Spleen (tissue), 11 donors: ENCODE data around the gene CDC42BPB. TPM values are rescaled to one million over a fixed set of nuclear protein-coding genes. Genes with fewer than 3 reads are reported as not detected.
A peak's percentile ranks its signal among the peaks of the same experiment; 100 is the strongest.

Source experiments
- DNase-seq: peaks from one replicate; pipeline ENCODE4 v3.0.0-alpha.2; 2020
- H3K27ac ChIP-seq, 8 donors: fragments of 200-600 bp; sonication (generic) in 7 of 8; 1 replicate in 4 of 8; 2 replicates in 4 of 8; pipeline versions ENCODE4 v1.5.0 to v1.8.0; 2016 to 2021; ENCODE audit warnings: inconsistent platforms in 4 of 8, mild to moderate bottlenecking in 4 of 8, moderate library complexity in 1 of 8
- H3K27me3 ChIP-seq, 7 donors: fragments of 200-600 bp; sonication (generic) in 6 of 7; replicated peaks in 1 of 7; 1 replicate in 4 of 7; 2 replicates in 3 of 7; pipeline versions ENCODE4 v1.5.0 to v1.8.0; 2016 to 2021; ENCODE audit warnings: inconsistent platforms in 3 of 7, mild to moderate bottlenecking in 1 of 7
- H3K36me3 ChIP-seq, 6 donors: fragments of 200-600 bp; sonication (generic) in 5 of 6; 1 replicate in 4 of 6; 2 replicates in 2 of 6; pipeline versions ENCODE4 v1.5.0 to v1.8.0; 2016 to 2021; ENCODE audit warnings: inconsistent platforms in 2 of 6
- H3K4me1 ChIP-seq, 6 donors: fragments of 200-600 bp; sonication (generic) in 5 of 6; 1 replicate in 3 of 6; 2 replicates in 3 of 6; pipeline versions ENCODE4 v1.5.0 to v1.8.0; 2016 to 2021; ENCODE audit warnings: inconsistent platforms in 3 of 6
- H3K4me3 ChIP-seq, 8 donors: fragments of 200-600 bp; sonication (generic) in 7 of 8; 1 replicate in 4 of 8; 2 replicates in 4 of 8; pipeline versions ENCODE4 v1.5.0 to v1.8.0; 2016 to 2021; ENCODE audit warnings: inconsistent platforms in 4 of 8, mild to moderate bottlenecking in 4 of 8, moderate library complexity in 2 of 8
- H3K9me3 ChIP-seq, 8 donors: fragments of 200-600 bp; sonication (generic) in 7 of 8; 1 replicate in 4 of 8; 2 replicates in 4 of 8; pipeline versions ENCODE4 v1.5.0 to v1.8.0; 2016 to 2021; ENCODE audit warnings: inconsistent platforms in 4 of 8
- POLR2A ChIP-seq, 3 donors: fragments of 450-650 bp; IDR thresholded peaks; one replicate each; pipeline ENCODE4 v1.5.1; 2017; ENCODE audit warnings: antibody characterized with exemption in 3 of 3, mild to moderate bottlenecking in 1 of 3
- POLR2AphosphoS5 ChIP-seq, 3 donors: sonication (generic); formaldehyde crosslinking; IDR thresholded peaks; one replicate each; pipeline ENCODE4 v1.5.1; 2017; ENCODE audit warnings: antibody characterized with exemption in 3 of 3
- WGBS, 5 donors: extraction: QIAGEN DNeasy Blood & Tissue Kit in 3 of 5; methylation state at CpG; one replicate each; pipeline versions ENCODE4 v1.1.5 to v1.1.7; 2013 to 2018; 5-methylcytosine and 5-hydroxymethylcytosine counted together
- intact Hi-C: fragments of 100-400 bp; cut with DNase I; formaldehyde crosslinking; loops from one replicate; pipeline ENCODE4 v1.15.0; 2023; ENCODE audit warnings: low total_unique reads
- polyA plus RNA-seq, 3 donors: library from polyadenylated mRNA; stranded (reverse); fragments of 200-250 nt; gene quantifications; one replicate each; pipeline ENCODE4 v1.2.1, GENCODE V29; 2013
- total RNA-seq, 7 donors: library from RNA; depleted of rRNA in 3 of 7; stranded (reverse); fragments of >200 nt in 3 of 7; fragmentation: NEBNext Ultra II Directional in 4 of 7; extraction: Animal tissue kit (Norgen Biotek cat#: 25700) in 4 of 7; gene quantifications; one replicate each; pipeline versions ENCODE4 v1.1.0 to v1.2.1, GENCODE V29; 2016 to 2021
- TF ChIP-seq, protein P1 (sequence below), 11 experiments: fragments of 200-600 bp in 7 of 11; fragments of 450-650 bp in 4 of 11; sonication (generic) in 4 of 11; IDR thresholded peaks in 8 of 11; conservative IDR thresholded peaks in 3 of 11; 1 replicate in 7 of 11; 2 replicates in 4 of 11; pipeline versions ENCODE4 v1.4.0 to v1.8.0; 2016 to 2021; ENCODE audit warnings: antibody characterized with exemption in 11 of 11, inconsistent platforms in 4 of 11, mild to moderate bottlenecking in 1 of 11
- donor health status: healthy with polysubstance abuse.
- donor health status: DM: no; HTN: no; CAD: no; lungs with moderate emphysema.
- donor health status: DM: no; HTN: no; CAD: no.
- donor health status: Bipolar disorder and iron deficiency.
- donor health status: healthy.
- donor health status: DM: no; HTN: no; CAD: no.
- donor health status: DM: yes; HTN: yes; CAD: no.

Gene CDC42BPB
- total and polyA plus RNA-seq, 10 donors: 6.4 to 94.5 (median 77.8) TPM

DNA sequence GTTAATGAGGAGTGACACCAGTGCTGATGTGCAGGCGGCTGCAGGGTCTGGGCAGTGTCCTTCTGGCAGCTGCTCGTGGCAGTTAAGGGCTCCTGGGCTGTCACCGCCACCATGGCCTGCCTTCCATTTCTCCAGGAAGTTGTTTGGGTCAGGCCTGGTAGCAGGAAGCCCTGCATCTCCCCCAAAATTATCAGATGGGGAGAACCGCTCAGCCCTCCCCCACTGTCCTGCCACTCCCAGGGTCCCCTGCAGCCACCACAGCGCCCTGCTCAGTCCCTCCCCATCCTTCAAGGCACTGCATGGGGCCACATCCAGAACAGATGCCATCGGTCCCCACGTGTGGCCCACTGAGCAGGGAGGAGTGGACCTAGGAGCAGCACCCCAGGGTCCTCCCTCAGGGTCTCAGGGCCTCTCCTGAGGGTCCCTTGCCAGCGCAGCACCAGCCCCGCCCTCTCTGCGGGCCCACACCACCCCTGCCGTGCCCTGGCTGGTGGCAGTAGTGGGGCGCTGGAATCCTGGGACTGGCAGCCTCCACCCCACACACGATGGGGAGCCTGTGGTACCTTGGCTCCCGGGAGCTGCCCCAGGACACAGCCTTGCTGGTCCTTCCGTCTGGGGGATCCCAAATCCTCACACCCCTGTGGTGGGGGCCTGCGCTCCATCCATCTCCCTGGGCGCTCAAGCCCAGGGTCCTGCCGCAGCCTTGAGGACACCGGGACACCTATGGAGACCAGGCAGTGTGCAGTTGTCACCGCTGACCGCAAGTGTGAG, 145.2 kb downstream of the CDC42BPB start:
- WGBS, 5 donors: 90 to 94% (median 94%) methylated on average over 11 to 21 of the region's 21 CpGs
- Histone ChIP-seq H3K27me3 (no peaks in the 10 kb centered on the region), H3K9me3 (no peaks in the 10 kb centered on the region), H3K36me3 (peaks cover 3 to 65% (median 24%) of the 10 kb centered on the region in 6 donors), H3K4me1 (peaks cover 8 to 46% (median 33%) of the 10 kb centered on the region in 6 donors), H3K4me3 (no peak overlapping the region), H3K27ac (no peak overlapping the region)
- intact Hi-C loops: no loop called here
- peak in 2 of 3 donors; percentile 5 to 52 for TF ChIP-seq POLR2AphosphoS5 (IDR thresholded peaks at IDR 0.05)
- TF ChIP-seq, protein P1, sequence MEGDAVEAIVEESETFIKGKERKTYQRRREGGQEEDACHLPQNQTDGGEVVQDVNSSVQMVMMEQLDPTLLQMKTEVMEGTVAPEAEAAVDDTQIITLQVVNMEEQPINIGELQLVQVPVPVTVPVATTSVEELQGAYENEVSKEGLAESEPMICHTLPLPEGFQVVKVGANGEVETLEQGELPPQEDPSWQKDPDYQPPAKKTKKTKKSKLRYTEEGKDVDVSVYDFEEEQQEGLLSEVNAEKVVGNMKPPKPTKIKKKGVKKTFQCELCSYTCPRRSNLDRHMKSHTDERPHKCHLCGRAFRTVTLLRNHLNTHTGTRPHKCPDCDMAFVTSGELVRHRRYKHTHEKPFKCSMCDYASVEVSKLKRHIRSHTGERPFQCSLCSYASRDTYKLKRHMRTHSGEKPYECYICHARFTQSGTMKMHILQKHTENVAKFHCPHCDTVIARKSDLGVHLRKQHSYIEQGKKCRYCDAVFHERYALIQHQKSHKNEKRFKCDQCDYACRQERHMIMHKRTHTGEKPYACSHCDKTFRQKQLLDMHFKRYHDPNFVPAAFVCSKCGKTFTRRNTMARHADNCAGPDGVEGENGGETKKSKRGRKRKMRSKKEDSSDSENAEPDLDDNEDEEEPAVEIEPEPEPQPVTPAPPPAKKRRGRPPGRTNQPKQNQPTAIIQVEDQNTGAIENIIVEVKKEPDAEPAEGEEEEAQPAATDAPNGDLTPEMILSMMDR (IDR thresholded peaks at IDR 0.05 in 8 of 11, conservative IDR thresholded peaks at IDR 0.05 in 3 of 11): no peak
- peak; percentile 69 for DNase-seq

GRCh38 chr14:102911541-102911951, 145.8 kb downstream of the CDC42BPB start:
- peaks cover 8 to 44% (median 28%) of the 10 kb centered on the region in 6 donors for H3K4me1 ChIP-seq
- peak; percentile 56 for DNase-seq
- no peak overlapping the region for H3K4me3 ChIP-seq
- no peaks in the 10 kb centered on the region for H3K27me3 ChIP-seq
- no peak overlapping the region for H3K27ac ChIP-seq
- intact Hi-C loops: no loop called here
- no peaks in the 10 kb centered on the region for H3K9me3 ChIP-seq
- 88 to 96% (median 90%) methylated on average over 19 of the region's 19 CpGs for WGBS, 5 donors
- TF ChIP-seq, protein P1 (IDR thresholded peaks at IDR 0.05 in 8 of 11, conservative IDR thresholded peaks at IDR 0.05 in 3 of 11): no peak
- TF ChIP-seq POLR2AphosphoS5 (IDR thresholded peaks at IDR 0.05) (no peak), POLR2A (IDR thresholded peaks at IDR 0.05) (no peak)
- H3K36me3 ChIP-seq: peaks cover 3 to 71% (median 30%) of the 10 kb centered on the region in 6 donors

- TF ChIP-seq POLR2A (IDR thresholded peaks at IDR 0.05) (no peak), POLR2AphosphoS5 (IDR thresholded peaks at IDR 0.05) (peak in 1 of 3 donors; percentile 23)
- TF ChIP-seq, protein P1 (IDR thresholded peaks at IDR 0.05 in 8 of 11, conservative IDR thresholded peaks at IDR 0.05 in 3 of 11): no peak
- intact Hi-C loops: no loop called here
- WGBS, 5 donors: 88 to 95% (median 90%) methylated on average over 17 to 21 of the region's 21 CpGs
- no peaks in the 10 kb centered on the region for H3K9me3 ChIP-seq
- peak; percentile 45 for DNase-seq
- peaks cover 3 to 82% (median 40%) of the 10 kb centered on the region in 6 donors for H3K36me3 ChIP-seq
- H3K4me1 ChIP-seq: peaks cover 8 to 33% (median 18%) of the 10 kb centered on the region in 6 donors
- no peak overlapping the region for H3K4me3 ChIP-seq
- no peaks in the 10 kb centered on the region for H3K27me3 ChIP-seq
- no peak overlapping the region for H3K27ac ChIP-seq
These were observed 146.9 kb downstream of the CDC42BPB start for GRCh38 chr14:102910442-102910841.

DNA sequence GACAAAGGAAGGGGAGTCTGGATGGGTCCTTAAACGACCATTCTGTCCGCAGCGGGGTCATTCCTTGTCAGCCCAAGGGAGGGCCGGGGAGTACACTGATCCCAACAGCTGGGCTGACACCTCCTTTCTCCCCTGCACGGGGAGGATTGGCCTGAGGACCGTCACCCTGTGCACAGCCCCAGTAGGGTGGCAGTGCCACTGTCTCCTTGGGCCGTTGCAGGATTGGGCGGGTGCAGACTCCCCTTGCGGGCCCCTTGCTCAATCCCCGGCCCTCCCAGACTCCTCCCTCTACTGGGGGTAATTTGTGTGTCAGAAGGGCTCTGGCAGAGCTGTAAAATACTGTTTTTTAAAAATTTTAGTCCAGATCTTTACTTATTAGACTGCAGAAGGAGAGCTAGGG, 147.4 kb downstream of the CDC42BPB start:
- no peaks in the 10 kb centered on the region for H3K27me3 ChIP-seq

More for the DNA sequence above, 147.4 kb downstream of the CDC42BPB start:
- Histone ChIP-seq H3K27ac (no peak overlapping the region), H3K36me3 (peaks cover 3 to 87% (median 45%) of the 10 kb centered on the region in 6 donors), H3K4me1 (peaks cover 6 to 27% (median 12%) of the 10 kb centered on the region in 6 donors), H3K4me3 (no peak overlapping the region), H3K9me3 (no peaks in the 10 kb centered on the region)
- intact Hi-C loops: no loop called here
- peak; percentile 50 for DNase-seq
- TF ChIP-seq POLR2A (IDR thresholded peaks at IDR 0.05) (no peak), POLR2AphosphoS5 (IDR thresholded peaks at IDR 0.05) (no peak)
- TF ChIP-seq, protein P1 (IDR thresholded peaks at IDR 0.05 in 8 of 11, conservative IDR thresholded peaks at IDR 0.05 in 3 of 11): no peak
- 72 to 88% (median 83%) methylated on average over 10 of the region's 10 CpGs for WGBS, 5 donors
